DND-41 (cell line): ENCODE results near the gene SMYD5.

ENCODE experiments used
- ATAC-seq: fragments of 200-7000 bp; cut with Tn5 transposase; 3 replicates; pipeline ENCODE4 v1.9.1; 2021; ENCODE audit warnings: low read depth; ENCODE audit not compliant: insufficient read depth
- DNase-seq: peaks from one replicate; pipeline ENCODE4 v3.0.0-alpha.2; 2020
- H2AFZ ChIP-seq: 2 replicates; pipeline ENCODE4 v1.6.0; 2012; ENCODE audit warnings: low read depth, low read length
- H3K27ac ChIP-seq: 2 replicates; pipeline ENCODE4 v1.5.1; 2012; ENCODE audit warnings: low read length, inconsistent platforms
- H3K27me3 ChIP-seq: fragments of 200-600 bp; sonication (generic); 2 replicates; pipeline ENCODE4 v1.6.0; 2012; ENCODE audit warnings: low read length, mild to moderate bottlenecking, inconsistent platforms; ENCODE audit not compliant: insufficient read depth, poor library complexity
- H3K36me3 ChIP-seq: 2 replicates; pipeline ENCODE4 v1.5.1; 2012; ENCODE audit warnings: low read length, inconsistent platforms; ENCODE audit not compliant: insufficient read depth
- H3K4me1 ChIP-seq: 2 replicates; pipeline ENCODE4 v1.5.1; 2012; ENCODE audit warnings: mild to moderate bottlenecking, low read length; ENCODE audit not compliant: insufficient read depth
- H3K4me2 ChIP-seq: 2 replicates; pipeline ENCODE4 v1.6.0; 2012; ENCODE audit warnings: mild to moderate bottlenecking, moderate library complexity, low read length, inconsistent platforms; ENCODE audit not compliant: insufficient read depth
- H3K4me3 ChIP-seq, 2 experiments: fragments of 200-600 bp in 1 of 2; shearing (Covaris generic) in 1 of 2; 2 replicates each; pipeline ENCODE4 v1.5.1; 2012 to 2016; ENCODE audit warnings: inconsistent platforms in 2 of 2, low read length in 2 of 2, mild to moderate bottlenecking in 2 of 2, low read depth in 1 of 2, moderate library complexity in 1 of 2
- H3K79me2 ChIP-seq: 2 replicates; pipeline ENCODE4 v1.6.0; 2012; ENCODE audit warnings: low read length, inconsistent platforms; ENCODE audit not compliant: insufficient read depth
- H3K9ac ChIP-seq: 2 replicates; pipeline ENCODE4 v1.6.0; 2012; ENCODE audit warnings: low read depth, mild to moderate bottlenecking, inconsistent platforms, low read length, moderate library complexity
- H3K9me3 ChIP-seq: 2 replicates; pipeline ENCODE4 v1.5.1; 2012; ENCODE audit warnings: low read length, moderate library complexity, mild to moderate bottlenecking, inconsistent platforms; ENCODE audit not compliant: insufficient read depth, severe bottlenecking
- H4K20me1 ChIP-seq: 2 replicates; pipeline ENCODE4 v1.6.0; 2012; ENCODE audit warnings: low read length; ENCODE audit not compliant: insufficient read depth
- CTCF ChIP-seq: IDR thresholded peaks from 2 replicates; pipeline ENCODE4 v1.5.1; 2012; ENCODE audit warnings: borderline replicate concordance, low read length, moderate library complexity, mild to moderate bottlenecking; ENCODE audit not compliant: poor library complexity, severe bottlenecking; ENCODE audit errors: extremely low read depth
- EZH2 ChIP-seq: IDR thresholded peaks from 3 replicates; pipeline ENCODE4 v1.6.1; 2012; ENCODE audit warnings: borderline replicate concordance, low read depth, mild to moderate bottlenecking, moderate library complexity, low read length, inconsistent platforms; ENCODE audit not compliant: severe bottlenecking

SMYD5 gene

GRCh38 chr2:73203055-73203681 is 10.9 kb upstream of the SMYD5 start:
- no peak overlapping the region for H3K4me3 ChIP-seq
- H3K79me2 ChIP-seq, result no peaks in the 10 kb centered on the region
- H3K9me3 ChIP-seq, result no peaks in the 10 kb centered on the region
- DNase-seq, result no peak
- H3K36me3 ChIP-seq, result no peaks in the 10 kb centered on the region
- H3K27ac ChIP-seq, result no peak overlapping the region
- no peak for ATAC-seq
- H3K9ac ChIP-seq, result no peak overlapping the region
- no peaks in the 10 kb centered on the region for H4K20me1 ChIP-seq
- no peak overlapping the region for H3K4me2 ChIP-seq
- no peak overlapping the region for H2AFZ ChIP-seq
- peaks cover 4% of the 10 kb centered on the region for H3K27me3 ChIP-seq
- no peaks in the 10 kb centered on the region for H3K4me1 ChIP-seq
- TF ChIP-seq EZH2 (no peak), CTCF (no peak)

GRCh38 chr2:73205611-73206010 is 8.4 kb upstream of the SMYD5 start:
- Histone ChIP-seq H3K9ac (no peak overlapping the region), H3K27ac (no peak overlapping the region), H3K27me3 (no peaks in the 10 kb centered on the region), H3K79me2 (no peaks in the 10 kb centered on the region), H3K9me3 (no peaks in the 10 kb centered on the region), H3K4me1 (no peaks in the 10 kb centered on the region), H3K36me3 (no peaks in the 10 kb centered on the region), H3K4me3 (no peak overlapping the region), H3K4me2 (no peak overlapping the region), H2AFZ (no peak overlapping the region), H4K20me1 (no peaks in the 10 kb centered on the region)
- DNase-seq, result no peak
- ATAC-seq, result no peak
- no peak for TF ChIP-seq CTCF
- TF ChIP-seq EZH2, result no peak

- H3K4me2 ChIP-seq, result no peak overlapping the region
- no peak overlapping the region for H3K4me3 ChIP-seq
- no peaks in the 10 kb centered on the region for H4K20me1 ChIP-seq
- TF ChIP-seq EZH2 (no peak), CTCF (no peak)
- no peaks in the 10 kb centered on the region for H3K27me3 ChIP-seq
- no peaks in the 10 kb centered on the region for H3K36me3 ChIP-seq
- H3K9ac ChIP-seq, result no peak overlapping the region
- no peak for DNase-seq
- peaks cover 12% of the 10 kb centered on the region for H3K4me1 ChIP-seq
- H2AFZ ChIP-seq, result no peak overlapping the region
- no peaks in the 10 kb centered on the region for H3K9me3 ChIP-seq
- peaks cover under 1% of the 10 kb centered on the region; the same call in 1 of the 2 replicates for H3K79me2 ChIP-seq
- no peak for ATAC-seq
- H3K27ac ChIP-seq, result no peak overlapping the region
These were observed 5.8 kb upstream of the SMYD5 start for GRCh38 chr2:73208258-73208657.

- Histone ChIP-seq H3K27me3 (no peaks in the 10 kb centered on the region), H3K36me3 (no peaks in the 10 kb centered on the region), H3K27ac (no peak overlapping the region), H4K20me1 (no peaks in the 10 kb centered on the region), H3K4me1 (peaks cover 23% of the 10 kb centered on the region), H3K4me2 (no peak overlapping the region), H3K9ac (no peak overlapping the region), H3K4me3 (no peak overlapping the region), H3K9me3 (no peaks in the 10 kb centered on the region), H3K79me2 (peaks cover 15% of the 10 kb centered on the region), H2AFZ (0 out of 2 replicates have a peak overlapping the region, but pooled peaks have one; percentile 19)
- TF ChIP-seq CTCF (no peak), EZH2 (no peak)
- DNase-seq (no peak), ATAC-seq (no peak)
These were observed 4.0 kb upstream of the SMYD5 start for GRCh38 chr2:73210019-73210418.
